ENCODE measurements around the gene PNMA6F.
A peak's percentile ranks its signal among the peaks of the same experiment; 100 is the strongest.
"Not testable (repeated sequence)": the region's sequence is repeated elsewhere in the genome, so short reads cannot be mapped to it uniquely, and the experiment has no call there.

The PNMA6F gene

DNA sequence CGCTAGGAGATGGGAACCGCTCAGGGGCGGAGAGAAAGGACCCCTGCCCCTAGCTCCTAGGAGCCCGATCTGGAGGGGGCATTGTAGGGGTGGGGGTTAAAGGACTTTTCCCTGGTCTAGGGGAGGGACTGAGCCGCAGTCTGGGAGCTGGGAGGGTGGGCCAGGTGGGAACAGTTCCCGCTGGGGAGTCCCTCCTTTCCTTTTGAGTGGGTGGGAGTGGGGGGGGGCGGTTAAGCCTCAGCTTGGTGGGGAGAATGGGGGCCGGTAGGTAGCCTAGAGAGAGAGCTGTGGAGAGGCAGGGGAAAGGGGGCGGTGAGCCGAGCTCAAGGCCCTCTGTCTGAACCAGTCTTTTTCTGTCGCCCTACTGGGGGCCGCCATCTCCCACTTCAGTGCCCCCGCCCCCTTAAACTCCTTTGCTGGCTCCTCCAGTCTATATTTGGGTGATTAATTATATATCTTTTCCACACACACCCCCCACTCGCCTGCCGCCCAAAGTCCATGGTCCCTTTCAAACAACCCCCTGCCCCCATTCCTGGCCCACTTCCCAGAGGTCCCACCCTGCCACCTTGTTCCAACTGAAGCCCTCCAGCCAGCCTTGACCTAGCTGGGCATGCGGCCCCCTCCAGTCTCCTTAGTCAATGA is 13.2 kb upstream of the PNMA6F start:
- DNase-seq = no peak

DNA sequence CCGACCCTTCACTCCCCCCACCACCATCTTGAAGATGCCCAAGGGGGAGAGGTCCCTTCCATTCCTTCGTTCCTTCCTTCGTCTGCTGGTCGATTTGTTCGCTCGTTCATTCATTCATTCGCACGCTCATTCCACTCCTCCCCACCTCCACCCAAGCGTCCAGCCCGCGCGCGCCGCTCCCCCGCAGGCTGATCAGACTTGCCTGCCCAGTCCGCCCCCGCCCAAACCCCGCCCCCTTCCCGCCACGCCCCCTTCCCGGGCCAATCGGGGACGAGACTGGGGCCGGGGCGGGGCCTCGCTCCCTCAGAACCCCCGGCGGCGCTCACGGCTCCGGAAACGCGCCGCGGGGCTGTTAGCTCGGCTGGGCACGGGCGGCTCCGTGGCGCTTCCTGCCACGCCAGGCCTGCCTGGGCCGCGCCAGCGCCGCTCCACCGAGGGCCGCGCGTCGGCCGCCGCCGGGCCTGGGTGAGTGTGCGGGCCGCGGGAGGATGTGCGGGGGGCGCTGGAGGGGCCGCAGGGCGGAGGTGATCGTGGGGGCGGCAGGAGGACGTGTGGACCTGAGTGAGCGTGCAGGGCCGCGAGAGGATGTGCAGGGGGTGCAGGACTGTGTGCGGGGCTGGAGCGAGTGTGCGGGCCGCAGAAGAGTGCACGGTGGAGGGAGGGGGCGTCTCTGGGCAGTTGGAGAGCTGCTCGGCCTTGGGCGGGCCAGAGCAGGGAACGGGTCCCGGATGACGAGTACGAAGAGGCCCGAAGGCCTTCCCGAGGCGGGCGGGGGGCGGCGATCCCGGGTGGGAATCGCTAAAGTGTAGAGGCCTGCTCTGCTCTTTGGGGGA is 12.5 kb upstream of the PNMA6F start, which contains the start of gene ZNF275:
ZNF275 (plus strand) TSS at position 333 of the 833 bp plus-strand sequence. CDS start 2,527 bp downstream, outside the sequence.
- peak; percentile 76 for DNase-seq

DNA sequence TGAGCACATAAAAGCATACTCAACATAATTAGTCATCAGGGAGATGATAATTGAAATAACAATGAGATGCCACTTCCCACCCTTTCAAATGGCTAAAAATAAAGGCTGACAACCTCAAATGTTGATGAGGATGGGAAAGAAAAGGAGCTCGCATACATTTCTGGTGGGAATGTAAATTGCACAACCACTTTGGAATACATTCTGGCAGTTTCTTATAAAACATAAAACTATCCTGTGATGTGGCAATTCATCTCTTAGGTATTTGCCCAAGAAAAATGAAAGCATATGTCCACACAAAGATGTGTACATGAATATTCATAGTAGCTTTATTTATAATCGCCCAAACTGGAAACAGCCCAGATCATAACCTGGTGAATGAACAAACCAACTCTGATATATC is 11.7 kb upstream of the PNMA6F start:
- no peak for DNase-seq

DNA sequence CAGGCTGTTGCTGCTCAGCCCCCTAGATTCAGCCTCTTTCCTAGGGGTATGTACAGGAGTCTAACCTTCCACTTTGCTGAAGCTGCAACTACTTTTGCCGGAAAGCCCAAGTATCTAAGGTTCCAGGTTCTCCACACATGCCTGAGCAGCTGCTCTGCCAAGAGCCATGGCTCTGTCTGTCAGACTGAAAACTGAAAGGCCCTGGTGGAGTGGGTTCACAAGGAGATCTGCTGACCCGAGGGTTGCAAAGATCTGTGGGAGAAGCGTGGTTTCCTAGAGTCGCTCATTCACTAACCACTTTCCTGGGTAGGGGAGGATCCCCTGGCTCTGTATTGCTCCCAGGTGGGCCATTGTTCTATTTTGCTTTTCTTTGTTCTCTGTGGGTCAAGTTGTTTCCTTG is 6.0 kb upstream of the PNMA6F start:
- DNase-seq = no peak

DNA sequence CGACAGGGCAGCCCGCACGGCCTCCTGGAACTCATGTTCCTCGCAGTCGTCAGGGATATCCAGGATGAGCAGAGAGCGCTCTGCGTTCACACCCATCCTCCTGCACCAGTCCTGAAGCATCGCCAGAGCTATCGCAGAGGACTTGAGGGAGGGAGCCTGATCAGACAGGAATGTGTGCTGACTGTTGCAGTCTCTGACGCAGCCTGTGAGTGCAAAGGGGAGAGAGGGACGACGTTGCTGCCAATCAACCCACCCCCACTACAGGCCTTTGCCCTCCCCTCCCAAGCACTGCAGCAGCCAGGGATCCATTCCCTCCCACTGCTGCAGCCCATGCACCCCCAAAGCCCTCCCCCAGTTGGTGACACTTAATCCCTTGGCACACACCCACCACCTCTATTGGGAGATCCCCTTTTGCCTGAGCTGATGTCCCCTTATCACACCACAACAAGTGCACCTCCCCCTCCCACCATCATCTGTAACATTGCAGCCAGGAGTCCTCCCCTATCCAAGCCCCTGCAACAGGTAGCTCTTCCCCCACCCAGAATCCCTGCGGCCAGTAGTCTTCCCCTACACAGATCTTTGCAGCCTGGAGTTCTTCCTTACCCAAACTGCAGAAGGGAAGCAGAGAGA is 897 bp downstream of the PNMA6F start:
- DNase-seq = no peak

DNA sequence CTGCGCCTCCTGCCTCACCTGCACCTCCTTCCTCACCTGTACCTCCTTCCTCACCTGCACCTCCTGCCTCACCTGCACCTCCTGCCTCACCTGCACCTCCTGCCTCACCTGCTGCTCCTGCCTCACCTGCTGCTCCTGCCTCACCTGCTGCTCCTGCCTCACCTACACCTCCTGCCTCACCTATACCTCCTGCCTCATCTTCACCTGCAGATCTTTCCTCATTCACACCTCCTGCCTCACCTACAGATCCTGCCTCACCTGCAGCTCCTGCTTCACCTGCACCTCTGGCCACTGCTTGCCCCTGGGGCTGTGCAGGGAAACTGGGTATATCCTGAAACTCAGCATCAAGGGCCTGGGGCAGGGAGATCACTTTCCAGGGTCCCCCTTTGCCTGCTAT is 1.5 kb downstream of the PNMA6F start:
- not testable (repeated sequence) for DNase-seq

DNA sequence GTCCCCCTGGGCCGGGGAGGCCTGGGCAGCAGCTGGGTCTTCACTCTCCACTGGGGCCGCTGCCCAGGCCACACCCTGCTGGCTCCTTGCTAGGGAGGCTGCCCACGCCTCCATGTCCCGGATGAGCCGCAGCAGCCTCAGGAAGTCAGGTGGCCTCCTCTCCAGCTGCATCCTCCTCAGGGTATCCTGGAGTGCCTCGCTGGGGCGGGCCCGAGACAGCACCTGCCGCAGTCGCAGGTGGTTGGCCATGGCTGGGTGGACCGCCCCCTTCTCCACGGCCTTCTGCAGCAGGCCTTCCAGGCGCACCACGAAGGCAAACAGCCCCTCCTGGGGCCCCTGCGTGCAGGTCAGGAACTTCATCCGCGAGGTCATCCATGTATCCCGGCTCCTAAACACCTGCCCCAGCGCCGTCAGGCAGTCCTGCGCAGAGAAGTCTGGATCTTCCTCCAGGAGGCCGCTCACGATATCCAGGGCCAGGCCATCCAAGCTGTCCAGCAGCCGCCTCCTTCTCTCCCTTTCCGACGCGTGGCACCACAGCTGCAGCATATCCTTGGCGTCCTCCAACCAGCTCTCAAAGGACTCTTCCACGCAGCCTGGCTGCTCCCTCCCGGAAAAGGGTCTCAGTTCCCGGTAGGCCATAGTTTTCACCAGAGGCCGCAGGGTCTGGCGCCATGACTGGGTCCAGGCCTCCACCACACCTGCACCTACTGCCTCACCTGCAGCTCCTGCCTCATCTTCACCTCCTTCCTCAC is 2.1 kb downstream of the PNMA6F start:
- no peak for DNase-seq

DNA sequence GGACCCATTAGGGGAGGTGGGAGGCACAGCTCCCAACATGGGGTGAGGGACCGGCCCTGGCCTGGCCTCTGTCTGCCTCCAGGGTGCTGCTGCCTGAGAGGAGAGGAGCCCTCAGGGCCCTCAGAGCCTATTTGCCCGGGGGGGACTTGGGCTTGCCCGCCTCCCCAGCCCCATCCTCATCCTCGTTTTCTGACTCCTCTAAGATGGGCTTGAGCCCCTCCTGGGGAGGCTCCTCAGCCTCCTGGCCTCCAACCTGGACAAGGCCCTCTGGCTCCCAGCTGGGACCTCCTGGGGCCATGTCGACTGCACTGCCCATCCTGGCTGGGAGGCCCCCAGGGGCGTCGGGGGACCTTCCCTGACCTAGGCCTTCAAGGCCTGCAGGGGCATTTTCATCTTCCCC is 2.8 kb downstream of the PNMA6F start:
- no peak for DNase-seq

DNA sequence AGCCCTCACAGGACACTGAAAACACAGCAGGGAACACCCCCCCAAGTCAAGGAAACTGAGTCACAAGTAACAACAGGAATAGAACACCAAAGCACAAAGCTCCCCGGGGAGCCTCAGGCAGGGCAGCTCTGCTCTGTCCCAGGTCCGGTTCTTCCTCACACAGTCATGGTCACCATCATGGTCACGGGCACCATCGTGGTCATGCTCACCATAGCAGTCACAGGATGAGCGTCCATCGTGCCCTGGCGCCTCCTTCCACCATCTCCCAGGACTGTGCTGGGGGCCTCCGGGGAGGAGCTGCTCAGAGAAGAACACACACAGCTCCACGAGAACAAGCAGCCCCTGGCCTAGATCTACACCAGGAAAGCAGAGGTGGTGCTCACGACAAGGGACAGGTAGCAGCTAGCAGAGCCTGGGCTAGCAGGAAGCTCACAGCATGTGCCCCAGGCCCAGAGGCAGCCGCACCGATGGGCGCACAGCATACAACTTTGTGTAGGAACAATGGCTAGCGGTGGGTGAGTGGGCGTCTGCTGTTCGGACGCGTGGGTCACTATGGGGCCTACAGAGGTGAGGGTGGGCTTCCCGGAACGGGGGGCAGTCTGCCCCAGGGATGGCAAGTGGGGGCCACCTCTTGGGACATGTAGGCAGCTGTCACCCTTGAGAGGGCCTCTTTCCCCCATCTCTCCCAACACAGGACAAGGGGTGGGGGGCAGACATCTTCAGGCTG is 3.4 kb downstream of the PNMA6F start:
- no peak for DNase-seq

DNA sequence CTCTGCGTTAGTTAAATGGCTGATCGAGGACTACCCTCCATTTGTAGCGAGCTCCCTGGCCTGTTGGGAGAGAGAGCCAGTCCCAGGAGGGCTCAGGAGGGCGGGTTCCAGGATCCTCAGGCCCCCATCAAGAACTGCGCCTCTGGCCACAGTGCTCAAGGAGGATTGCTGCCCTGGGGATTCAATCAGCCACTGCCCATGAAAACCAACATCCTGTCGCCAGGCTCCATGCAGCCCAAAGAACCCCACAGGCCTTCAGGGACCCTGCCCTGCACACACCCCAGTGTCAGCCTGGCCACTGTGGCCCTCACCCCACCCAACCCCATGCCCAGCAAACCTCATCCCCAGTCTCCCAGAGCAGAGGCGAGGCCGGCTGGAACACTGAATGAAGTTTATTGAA is 4.3 kb downstream of the PNMA6F start:
- DNase-seq = no peak

DNA sequence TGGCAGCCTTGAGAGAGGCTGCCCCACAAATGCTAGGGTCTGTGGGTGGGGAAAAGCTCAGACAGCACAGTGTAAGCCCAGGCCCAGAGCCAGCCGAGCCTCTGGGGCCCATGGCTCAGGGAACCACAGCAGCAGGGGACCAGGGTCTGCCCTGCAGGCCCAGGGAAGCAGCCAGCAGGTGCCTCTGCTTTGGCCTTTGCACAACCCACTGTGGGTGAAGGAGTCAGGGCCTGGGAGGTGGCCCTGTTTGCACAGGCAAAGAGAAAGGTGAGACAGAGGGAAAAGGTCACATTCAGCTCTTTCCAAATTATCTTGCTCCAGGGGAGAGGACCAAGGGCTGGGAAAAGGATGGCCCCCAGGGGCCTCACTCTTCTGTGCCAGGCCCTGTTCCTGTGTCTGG is 8.7 kb downstream of the PNMA6F start:
- DNase-seq = no peak

DNA sequence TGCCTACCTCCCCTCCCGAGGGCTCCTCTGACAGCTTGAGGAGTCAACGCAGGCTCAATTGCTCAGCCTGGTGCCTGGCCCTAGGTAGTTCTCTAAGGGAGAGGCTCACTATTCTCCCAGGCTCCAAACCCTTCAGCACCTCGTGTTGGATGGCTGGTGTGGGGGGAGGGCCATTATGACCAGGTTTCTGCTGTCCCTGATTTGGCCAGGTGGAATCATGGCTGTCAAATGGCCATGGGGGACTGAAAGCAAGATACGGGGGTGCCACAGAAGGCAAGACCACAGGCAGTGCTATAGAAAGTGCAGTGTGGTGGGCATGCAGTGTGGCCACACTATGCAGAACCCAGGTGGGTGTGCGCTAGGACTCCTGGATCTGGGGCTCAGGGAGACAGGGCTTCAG is 9.5 kb downstream of the PNMA6F start:
- no peak for DNase-seq

DNA sequence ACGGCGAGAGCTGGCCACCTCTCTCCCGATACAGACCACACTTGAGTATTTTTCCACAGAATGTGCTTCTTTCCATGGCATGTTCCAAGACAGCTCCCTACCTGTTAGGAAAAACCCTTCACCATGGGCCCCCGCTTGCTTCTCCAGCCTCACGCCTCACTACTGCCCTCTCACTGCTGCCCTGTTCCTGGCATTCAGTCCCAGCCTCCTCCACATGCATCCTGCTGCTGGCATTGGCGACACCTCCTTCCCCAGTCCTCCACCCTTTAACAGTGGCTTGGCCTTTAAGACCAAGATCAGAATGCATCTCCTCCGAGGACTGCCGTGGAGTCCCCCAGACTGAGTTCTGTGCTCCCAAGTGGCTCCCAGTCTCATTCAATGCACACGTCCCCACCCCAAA is 10.7 kb downstream of the PNMA6F start:
- no peak for DNase-seq

DNA sequence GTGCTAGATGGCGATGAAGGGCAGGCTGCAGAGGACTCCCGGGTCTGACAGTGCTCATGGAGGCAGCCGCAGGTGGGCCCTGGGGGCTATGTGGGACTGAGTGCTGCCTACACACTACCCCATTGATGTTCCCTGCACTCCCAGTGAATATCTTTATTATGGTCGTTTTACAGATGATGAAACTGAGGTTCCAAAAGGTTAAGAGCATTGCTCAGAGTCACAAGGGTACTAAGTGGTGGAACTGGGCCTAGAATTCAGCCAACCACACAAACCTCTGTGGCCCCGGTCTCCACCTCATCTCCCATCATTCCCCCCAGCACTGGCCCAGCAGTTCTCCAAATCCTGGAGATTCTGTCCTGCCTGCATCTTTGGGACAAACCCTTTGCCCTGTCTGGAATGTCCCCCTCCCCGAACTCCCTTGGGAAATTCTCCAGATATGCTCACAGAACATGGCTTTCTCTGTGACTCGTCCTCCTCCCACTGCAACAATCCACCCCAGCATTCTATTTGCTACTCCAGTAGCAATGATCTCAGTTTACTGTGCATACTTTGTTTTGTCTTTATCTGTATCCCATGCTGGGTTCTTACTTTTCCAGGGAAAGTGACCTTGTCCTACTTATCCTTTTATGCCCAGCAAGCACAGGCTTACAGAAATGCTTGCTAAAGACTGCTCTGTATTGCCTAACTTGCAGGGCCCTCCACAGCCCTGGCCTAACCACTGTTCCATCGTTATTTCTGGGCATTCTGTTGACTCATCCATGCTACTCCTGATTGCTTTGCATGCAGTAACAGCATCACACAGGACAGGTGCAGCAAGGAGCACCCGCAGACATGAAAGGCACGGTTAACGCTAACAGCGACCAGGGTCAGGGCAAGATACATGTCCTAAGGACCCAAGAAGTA is 14.0 kb downstream of the PNMA6F start:
- DNase-seq = no peak

DNA sequence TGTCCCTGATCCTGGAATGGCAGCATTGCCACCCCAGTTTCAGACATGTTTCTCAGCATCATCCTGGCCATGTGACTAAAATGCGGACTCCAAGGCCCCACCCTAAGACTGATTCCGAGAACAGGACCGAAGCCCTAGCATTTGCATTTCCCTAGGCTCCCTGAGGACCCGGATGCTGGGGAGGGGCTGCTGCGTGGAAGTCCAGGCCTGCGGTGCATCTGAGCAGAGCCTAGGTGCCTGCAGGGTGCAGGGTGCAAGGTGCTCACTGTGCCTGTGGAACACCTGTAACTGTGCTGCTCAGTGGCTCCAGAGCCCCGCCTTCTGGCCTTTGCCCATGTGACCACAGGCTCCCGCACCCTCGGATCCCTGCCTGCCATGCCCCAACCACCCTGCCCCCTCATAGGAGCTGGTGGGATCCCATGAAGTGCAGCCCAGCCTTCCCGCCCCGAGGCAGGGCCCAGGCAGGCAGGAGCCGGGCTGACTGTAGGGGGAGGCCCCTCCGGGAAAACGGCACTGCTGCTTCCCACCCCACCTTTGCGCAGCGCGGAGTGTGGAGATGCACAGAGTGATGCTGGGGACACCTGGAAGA is 14.9 kb downstream of the PNMA6F start:
- DNase-seq = no peak

DNA sequence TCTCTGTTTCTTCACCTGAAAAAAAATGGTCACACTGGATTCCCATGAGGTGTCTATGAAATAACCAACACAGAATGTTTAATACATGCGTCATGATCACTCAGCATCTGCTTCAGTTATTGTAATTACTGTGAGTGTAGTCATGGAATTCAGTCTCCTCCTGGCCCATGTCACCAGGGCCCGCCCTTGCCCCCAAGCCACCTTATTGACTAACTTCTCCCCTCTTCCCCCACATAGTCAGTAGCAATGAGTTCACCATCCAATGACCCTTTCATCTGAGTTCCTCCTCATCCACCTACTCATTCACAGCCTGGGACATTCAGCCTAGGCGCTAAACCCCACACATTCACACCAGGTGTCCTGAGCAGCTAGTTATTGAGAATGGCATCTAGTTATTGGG is 15.6 kb downstream of the PNMA6F start:
- DNase-seq = no peak

DNA sequence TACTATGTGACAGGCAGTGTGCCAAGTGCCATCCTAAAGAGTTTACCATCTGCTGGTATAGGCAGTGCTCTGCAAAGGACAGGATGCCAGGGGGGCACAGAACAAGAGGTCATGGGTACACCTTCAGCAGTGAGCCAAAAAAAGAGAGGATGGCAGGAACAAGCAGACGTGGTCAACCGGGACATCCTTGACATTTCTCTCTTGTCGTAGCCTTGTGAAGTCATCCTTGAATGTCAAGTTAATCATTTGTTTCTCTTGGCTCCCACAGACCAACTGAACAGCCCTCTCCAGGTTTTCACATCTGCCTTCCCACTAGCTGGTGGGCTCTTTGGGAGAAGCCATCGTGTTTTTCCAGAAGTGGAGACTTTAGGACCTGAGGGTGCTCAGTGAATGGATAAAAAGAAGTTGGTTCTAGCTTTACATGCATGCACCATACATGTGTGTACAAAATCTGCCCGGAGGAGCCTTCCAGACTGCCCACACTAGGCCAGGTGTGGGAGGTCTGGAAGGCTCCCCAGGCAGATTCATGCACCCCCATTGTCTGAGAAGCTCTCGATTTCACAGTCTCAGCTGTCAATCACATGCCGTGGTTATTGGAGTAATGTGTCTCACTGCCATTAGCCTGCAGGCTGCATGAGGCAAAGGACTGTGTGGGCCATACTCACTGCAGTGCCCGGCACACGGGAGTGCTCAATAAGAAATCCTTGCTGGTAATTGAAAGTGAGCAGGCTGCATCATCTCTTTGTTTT is 16.4 kb downstream of the PNMA6F start:
- DNase-seq = no peak

DNA sequence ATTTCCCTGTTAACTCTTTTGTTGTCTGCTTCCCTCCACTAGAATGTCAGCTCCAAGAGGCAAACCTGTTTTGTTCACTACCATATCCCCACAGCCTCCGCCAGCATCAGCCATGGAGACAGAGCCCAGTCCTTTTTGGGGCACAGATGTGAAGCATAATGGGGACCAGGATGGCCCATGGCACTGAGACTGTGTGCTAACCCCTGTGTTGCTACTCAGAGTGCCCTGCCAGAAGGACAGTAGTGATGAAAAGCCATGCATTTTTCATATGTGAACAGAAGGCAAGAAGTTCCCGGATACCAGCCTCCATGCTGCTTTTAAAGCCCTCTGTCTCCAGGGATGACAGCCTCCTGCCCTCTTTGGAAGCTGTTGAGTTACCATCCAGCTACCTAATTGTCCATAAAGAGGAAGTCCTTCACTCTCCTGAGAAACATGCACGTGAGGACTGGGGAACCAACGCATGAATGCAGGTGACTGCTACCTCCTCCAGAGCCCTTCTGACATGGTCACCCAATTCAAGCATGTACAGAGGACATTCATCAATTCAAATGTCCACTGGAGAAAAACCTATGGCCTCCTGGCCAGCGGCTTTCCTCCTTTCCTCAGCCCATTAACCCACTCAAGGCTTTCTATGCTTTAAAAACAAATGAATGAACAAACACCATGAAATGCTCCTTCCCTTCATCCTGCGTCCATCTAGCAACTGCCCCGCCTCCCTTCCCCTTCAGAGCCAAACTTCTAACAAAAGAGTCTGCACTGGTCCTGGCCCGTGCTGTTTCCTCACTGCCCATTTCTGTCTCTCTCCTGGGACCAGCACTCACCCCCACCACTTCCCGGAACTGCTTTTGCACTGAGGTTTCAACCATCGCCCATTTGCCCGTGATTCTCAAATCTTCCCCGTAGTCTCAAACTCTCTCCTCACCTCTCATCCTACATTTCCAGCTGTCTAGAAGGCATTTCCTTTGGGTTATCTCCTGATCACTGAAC is 18.0 kb downstream of the PNMA6F start:
- no peak for DNase-seq

DNA sequence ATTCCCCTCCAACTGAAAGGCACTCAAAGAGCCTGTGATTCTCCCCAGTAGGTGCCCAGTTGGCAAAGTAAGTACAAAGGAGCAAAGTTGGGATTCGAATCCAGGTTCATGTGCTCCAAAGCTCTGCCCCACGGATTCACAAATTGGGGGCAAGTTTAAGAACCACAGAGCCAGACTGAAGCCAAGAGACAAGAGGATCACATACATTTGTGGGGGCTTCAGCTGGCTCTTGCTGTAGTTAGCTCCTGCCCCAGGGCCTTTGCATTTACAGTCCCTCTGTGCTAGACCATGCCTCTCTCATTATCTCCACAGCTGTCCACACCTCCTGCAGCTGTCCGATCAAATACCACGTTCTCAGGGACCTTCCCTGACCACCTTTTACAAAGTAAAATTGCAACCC is 18.8 kb downstream of the PNMA6F start:
- DNase-seq = no peak

Data from activated gamma-delta T cell treated with Interleukin-2 at 50 U/mL for 16 hours (primary cell).